Measurements from ENCODE around the gene RTN4RL2.
A peak's percentile ranks its signal among the peaks of the same experiment; 100 is the strongest.

RTN4RL2 gene

DNA sequence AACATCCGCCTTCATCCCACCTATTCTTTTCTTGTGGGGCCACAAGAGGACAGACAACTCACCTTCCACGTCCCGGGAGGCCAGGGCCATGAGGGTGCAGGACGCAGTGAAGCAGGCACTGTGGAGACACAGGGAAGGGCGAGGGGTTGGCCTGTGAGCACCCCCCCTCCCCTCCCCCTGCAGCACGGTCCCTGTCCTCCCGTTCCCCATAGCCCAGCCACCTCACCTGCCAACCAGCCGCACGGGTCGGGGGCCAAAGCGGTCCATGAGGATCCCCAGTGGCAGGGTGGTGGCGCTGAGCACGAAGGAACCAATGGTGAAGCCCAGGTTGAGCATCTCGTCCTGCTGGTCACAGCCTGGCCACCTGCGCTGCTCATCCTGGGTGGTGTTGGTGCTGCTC, 40.6 kb downstream of the RTN4RL2 start:
- no peak for DNase-seq

DNA sequence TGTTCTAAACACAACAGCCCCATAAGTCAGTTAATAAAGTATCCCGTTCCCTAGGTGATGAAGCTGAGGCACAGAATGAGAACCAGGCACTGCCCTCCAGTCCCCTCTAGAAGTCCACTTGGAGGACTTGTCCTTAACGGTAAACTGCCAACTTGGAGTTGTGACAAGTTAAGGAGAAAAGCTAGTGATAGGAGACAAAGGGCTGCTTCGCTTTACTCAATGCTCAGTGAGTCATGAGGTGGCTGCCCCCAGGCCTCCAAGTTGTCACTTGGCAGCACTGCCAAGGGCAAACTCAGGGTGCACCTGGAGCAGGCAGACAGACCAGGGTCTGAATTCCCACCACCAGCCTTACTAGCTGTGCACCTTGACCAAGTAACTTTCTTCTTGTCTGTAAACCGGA, 41.6 kb downstream of the RTN4RL2 start:
- no peak for DNase-seq

DNA sequence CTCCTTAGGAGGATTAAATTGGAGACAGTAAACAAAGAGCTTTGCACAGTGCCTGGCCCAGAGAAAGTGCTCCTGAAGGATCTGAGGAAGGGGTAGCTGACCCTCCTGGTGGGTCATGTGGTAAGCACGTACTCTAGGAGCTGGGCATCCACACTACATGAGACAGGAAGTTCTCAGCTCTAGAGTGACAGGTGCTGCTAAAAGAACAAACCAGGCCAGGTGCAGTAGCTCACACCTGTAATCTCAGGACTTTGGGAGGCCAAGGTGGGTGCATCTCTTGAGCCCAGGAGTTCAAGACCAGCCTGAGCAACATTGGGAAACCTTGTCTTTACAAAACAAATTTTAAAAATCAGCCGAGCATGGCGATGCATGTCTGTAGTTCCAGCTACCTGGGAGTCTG, 42.0 kb downstream of the RTN4RL2 start:
- DNase-seq, result no peak

DNA sequence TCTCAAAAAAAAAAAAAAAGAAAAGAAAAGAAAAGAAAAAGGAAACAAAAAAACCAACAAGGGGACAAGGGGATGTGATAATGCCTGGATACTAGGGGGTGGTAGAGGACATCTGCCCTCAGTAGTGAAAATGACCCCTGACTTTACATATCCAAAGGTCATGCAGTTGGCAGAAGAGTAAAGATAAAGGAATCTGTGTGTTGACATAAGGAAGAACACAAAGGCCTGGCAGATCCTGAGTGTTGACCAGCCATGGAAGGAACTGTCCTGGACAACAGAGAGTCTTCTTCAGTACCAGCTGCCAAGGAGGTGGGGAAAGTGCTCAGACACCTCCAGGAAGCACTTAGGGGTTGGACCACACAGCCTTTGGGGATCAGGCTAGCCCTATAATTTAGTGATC, 42.5 kb downstream of the RTN4RL2 start:
- no peak for DNase-seq

DNA sequence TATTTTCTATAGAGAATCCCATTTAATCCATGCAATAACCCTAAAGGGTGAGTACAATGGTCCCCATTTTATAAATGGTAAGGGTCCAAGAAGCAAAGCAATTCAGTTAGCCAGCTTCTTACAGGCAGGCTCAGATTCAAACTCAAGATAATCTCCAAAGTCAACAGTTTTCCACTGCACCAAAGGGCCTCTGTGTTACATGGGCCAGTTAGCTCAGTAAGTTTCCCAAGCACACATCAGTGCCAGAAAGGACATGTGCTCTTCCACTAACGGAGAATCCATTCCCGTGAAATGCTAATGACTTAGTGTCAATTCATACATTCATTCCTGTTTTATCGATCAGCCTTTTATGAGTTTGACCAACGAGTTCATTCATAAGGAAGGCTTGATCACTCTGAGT, 44.2 kb downstream of the RTN4RL2 start:
- no peak for DNase-seq

DNA sequence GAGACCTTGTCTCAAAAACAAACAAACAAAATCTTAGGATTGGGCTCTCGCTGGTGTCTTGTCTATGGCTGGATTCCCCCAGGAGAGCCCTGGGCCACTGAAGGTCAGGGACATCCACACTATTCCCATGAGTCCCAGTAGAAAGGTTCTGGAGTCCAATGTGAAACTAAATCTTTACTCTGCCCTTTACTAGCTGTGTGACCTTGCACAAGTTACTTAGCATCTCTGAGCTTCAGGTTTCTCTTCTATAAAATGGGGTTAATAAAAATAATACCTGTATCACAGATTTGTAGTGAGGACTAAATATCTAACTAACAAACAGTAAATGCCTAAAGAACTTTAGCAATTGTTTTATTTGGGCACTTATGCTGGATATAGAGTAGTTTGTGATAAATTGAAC, 46.2 kb downstream of the RTN4RL2 start:
- DNase-seq, result no peak

DNA sequence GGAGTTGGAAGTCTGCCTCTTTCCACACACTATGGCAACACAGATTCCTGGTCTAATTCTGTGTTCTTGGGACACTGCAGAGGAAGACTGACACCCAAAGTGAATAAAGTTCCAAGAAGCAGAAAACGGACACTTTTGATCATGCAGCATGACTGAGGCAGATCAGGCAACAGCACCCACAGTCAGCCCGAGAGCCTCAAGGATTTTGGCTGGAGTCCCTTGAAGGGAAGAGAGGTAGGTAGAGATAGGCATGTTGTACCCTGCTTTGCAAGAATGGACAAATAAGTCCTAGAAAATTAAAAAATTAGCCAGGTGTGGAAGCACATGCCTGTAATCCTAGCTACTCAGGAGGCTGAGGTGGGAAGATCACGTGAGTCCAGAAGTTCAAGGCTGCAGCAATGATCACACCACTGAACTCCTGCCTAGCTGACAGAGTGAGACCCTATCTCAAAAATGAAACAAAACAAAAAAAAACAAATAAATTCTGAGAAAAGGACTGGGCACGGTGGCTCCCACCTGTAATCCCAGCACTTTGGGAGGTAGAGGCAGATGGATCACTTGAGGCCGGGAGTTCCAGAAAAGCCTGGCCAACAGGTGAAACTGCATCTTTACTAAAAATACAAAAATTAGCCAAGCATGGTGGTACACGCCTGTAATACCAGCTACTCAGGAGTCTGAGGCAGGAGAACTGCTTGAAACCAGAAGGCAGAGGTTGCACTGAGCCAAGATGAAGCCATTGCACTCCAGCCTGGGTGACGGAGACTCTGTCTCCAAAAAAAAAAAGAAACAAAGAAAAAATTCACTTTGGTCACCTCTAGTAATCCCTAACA, 48.2 kb downstream of the RTN4RL2 start:
- DNase-seq, result no peak

DNA sequence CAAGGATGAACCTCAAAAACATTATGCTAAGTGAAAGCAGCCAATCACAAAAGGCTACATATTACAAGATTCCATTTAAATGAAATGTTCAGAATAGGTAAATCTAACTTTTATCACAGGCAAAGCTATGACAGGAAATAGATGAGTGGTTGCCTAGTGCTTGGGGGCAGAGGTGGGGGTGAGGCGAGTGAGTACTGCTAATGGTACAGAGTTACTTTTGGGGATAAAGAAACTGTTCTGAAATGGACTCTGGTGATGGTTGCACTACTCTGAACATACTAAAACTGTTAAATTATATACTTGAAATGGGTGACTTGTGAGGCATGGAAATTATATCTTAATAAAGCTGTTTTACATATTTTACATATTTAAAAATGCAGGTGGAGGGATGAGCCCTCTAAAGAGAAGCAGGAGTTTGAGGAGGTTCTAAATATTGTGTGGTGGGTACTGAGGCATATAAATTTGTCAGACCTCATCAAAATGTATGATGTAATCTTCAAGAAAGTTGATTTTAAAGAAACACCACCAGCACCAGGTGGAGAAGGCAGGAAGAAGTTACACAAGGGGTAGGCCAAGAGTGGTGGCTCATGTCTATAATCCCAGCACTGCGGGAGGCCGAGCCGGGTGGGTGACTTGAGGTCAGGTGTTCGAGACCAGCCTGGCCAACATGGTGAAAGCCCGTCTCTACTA, 51.6 kb downstream of the RTN4RL2 start:
- no peak for DNase-seq

DNA sequence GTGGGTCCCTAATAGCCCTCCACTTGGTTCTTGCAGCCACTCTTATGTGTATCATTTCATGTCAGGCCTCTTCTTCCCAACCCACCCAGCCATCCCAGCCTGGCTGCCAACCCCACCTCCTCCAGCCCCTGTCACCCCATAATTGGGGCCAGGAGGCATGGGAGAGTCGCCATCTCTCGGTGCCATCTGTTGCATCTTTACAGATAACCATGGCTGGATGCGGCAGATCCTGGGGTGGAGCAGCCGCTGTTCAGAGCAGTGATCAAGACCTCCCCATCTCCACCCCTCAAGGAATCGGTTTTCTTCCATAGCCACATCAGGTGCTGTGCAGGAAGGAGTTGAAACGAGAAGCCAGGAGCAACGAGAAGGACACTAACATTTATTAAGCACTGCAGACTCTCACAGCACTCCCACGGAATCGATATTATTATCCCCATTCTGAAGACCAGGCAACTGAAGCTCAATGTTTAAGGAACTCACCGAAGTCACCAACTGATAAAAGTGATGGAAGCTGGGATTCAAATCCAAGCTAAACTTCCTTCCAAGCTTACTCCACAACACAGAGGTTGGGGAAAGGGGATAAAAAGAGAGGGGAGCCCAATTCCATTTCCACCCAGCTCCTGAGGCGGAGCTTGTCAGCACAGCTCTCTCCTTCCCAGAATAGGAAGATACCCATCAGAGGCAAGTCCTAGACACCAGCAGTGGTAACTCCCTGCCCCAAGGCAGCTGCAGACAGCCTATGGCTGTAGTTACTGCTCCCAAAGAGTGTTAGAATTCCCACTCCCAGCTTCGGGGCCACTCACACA, 52.5 kb downstream of the RTN4RL2 start:
- DNase-seq, result no peak

DNA sequence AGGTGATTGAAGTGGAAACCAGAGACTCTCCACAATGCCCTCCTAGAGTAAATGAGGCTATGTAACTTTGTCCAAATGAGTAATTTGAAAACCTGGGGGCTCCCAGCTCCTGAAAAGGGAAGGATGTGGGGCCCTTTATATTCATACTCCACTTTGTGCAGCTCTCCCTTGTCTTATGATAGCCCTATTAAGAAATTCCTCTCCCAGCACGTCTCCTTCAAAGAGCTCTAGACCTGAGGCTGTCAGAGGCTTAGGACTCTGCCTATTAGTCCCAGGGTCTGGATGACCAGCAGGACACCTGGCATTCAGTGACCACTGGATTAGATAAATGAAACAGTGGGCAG, 53.1 kb downstream of the RTN4RL2 start:
- no peak for DNase-seq

DNA sequence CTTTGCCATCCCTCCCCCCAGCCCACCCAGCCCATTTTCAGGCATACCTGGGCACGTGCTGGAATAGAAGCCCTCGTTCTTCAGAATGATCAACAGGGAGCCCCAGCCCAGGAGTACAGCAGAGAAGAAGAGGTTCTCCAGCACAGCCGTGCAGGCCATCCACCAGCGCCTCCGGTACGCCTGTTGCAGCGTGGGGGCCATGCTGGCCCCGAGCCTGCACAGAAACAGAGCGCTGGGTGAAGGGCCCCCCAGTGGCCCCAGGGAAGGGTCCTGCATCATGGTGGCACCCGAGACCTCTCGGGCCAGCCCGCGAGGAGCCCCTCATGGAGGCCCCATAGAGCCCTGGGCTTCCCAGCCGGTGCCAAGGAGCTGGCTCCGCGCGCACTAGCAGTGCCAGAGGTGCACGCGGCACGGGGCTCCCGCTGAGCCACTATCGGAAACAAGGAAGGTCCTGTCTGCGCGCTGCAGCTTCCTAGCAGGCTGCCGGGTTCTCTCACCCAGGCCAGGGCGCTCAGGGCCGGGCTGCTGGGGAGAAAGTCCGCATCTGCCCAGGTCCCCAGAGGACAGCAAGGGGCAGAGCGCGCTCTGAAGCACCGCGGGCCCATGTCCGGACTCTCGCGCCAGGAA, 53.7 kb downstream of the RTN4RL2 start:
- peak in 1 of 2 donors; percentile 25 for DNase-seq

DNA sequence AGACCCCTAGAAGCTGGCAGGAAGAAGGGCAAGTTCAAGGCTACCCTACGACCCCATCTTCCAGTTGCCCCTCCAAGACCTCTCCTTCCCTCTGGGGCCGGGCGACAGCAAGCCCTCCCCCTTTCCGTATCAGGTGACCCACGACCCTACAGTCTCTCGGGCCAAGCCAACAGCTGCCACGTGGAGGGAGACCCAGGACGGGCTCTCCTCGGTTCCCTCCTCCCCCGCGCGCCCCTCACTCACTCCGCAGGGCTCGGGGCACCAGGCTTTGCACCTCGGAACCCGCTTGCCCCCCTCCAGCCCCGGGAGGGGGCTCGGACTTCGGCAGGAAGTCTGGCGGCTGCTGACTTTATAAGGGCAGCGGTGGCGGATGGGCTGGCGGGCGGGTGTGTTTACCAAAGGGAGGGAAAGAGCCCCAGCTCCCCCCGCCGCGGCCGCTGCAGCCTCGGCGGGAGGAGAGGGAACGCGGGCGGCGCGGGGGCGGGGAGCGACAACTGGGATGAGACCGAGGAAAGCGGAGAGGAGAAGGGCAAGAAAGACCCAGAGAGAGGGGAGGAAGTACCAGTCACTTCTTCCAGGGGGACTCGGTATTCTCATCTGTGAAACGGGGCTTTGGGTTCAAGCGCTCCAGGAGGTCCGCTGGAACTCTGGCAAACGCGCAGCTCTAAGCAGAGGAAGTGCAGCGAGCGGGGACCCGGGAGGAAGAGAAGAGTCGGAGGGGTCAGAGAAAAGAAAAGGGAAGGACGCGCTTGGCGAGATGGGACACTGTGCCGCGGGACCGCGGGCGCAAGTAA, 54.4 kb downstream of the RTN4RL2 start:
- DNase-seq, result peak; percentile 38 to 42

DNA sequence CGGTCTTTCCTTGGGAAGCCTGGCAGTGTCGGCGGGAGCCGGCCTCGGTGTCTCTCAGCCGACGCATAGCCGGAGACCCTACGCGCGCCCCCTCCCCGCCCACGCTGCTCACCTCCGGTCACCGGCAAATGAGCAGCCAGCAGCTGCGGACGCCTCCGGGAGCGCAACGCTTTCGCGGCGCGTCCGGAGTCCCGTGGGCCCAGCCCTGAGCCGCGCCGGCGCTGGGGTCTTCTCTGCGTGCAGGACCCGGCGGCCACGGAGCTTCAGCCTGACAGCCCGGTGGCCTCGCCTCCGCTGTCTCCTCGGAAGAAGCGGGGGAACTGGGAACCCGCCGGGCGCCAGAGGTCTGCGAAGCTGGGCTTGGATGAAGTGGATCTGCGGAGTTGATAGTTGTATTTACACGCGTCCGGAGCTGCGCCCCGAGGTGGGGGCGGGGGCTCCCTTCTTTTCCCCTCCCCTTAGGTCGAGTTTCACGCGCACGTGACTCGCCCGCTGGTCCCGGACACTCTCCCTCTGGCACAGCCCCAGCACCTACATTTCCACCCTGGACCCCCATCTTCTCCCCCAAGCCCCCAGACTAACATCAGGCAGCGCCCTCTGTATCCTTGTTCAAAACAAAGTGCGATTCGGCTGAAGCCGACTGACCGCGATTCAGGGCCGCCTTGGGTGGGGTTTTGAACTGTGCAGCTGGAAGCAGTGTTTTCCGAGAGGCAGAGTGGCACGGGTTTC, 55.2 kb downstream of the RTN4RL2 start, which contains the start of gene SLC43A1:
Gene SLC43A1, minus strand, starts transcription at position 371 of the 729 bp plus-strand sequence. CDS start 1,591 bp downstream, outside the sequence.
- DNase-seq, result no peak

DNA sequence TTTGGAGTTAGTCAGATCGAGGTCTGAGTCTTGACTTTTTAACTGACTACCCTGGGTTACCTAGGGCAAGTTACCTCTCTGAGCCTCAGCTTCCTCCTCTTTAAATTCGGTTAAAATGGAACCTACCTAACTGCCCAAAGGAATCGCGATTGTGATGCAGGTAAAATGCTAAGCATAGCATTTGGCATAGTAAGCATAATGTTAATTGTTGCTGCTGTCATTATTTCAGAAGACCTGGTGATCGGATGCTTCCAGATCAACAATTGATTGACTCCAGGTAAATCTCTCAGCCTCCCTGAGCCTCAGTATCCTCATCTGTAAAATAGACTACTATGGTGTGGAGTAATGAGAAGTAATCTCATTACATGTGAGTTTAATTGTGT, 55.7 kb downstream of the RTN4RL2 start:
- no peak for DNase-seq

DNA sequence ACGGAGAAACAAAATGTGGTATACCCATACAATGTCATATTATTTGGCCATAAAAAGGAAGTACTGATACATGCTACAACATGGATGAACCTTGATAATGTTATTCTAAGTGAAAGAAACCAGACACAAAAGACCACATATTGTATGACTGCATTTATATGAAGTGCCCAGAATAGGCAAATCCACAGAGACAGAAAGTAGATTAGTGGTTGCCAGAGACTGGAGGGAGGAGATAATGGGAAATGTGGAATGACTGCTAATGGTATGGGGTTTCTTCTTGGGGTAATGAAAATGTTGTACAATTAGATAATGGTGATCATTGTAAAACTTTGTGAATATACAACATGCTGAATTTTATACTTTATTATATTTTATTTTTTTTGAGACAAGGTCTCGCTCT, 60.8 kb downstream of the RTN4RL2 start:
- DNase-seq, result no peak

DNA sequence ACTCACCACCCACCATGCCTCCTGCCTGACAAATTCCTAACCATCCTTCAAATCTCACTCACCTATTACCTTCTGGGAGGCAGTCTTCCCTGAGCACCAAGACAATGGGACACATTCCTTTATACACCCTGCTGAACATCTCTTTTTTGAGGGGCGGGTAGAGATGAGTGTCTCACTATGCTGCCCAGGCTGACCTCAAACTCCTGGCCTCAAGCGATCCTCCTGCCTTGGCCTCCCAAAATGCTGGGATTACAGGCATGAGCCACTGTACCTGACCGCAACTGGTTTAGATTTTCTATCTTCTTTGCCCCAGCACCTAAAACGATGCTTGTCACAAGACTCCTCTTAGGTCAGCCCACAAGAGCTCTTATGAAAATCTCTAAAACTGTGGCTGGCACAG, 63.1 kb downstream of the RTN4RL2 start:
- no peak for DNase-seq

Data from CD4-positive, alpha-beta T cell treated with Interleukin-1 beta for 1 hour (primary cell).